ENCODE measurements around the gene PPP2R5C.

The PPP2R5C gene

DNA sequence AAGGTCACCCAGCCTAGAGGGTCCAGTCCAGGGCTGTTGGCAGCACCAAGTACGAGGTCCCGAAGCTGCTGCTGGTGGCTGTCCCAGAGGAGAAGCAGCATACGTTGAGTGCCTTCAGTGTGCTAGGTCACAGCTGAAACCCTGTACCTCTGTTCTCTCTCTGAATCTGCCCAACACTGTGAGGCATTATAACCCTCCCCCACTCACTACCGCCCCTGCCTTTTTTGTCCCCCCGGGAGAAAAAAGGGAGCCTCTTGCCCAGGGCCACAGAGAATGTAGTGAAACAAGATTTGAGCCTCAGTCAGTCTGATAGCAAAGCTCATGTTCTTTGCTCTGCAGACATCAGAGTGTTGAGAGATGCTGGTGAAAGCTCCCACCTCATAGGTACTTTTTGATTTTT lies 53.4 kb downstream of the PPP2R5C start:
- DNase-seq (ENCODE audit: low spot score), result peak; percentile 15

DNA sequence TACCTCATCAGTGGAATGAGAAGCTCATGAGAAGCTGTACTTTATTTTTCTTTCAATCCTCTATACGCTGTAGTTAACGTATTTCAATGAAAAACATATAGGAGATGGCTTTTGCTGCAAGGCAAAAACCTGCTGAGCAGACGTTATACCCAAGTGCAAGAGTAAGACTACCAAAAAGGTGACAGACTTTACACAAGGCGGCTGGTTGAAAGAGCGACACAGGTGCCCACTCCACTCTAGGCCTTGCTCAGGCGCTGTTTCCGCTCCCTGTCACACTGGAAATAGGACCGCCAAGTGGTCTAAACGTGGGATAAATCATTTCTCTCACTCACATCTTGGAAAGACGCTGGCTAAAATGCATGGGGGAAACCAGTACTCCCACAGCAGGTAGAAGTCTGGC lies 54.5 kb downstream of the PPP2R5C start:
- DNase-seq (ENCODE audit: low spot score), result peak; percentile 19

DNA sequence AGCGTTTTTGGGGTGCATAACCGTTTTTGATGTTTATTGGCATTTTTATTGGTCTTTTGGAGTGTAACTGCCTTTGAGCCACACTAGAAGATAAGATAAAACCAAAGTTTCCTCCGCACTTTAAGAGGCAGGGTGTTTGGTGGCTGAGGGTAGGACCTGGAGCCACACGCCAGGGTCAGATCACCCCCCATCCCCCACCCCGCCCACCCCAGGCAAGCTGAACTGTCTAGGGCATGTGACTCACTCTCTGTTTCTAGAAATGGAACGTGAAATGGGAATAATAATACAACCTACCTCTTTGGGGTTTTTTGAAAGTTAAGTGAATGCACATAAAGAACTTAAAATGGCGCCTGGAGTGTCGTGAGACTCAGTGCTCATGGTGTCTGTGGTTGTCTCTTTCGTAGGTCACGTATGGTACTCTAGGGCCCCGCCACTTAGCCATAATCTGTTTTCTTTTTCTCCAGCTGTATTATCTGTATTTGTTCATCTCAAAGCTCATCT lies 56.0 kb downstream of the PPP2R5C start:
- peak; percentile 71 for DNase-seq (ENCODE audit: low spot score)

DNA sequence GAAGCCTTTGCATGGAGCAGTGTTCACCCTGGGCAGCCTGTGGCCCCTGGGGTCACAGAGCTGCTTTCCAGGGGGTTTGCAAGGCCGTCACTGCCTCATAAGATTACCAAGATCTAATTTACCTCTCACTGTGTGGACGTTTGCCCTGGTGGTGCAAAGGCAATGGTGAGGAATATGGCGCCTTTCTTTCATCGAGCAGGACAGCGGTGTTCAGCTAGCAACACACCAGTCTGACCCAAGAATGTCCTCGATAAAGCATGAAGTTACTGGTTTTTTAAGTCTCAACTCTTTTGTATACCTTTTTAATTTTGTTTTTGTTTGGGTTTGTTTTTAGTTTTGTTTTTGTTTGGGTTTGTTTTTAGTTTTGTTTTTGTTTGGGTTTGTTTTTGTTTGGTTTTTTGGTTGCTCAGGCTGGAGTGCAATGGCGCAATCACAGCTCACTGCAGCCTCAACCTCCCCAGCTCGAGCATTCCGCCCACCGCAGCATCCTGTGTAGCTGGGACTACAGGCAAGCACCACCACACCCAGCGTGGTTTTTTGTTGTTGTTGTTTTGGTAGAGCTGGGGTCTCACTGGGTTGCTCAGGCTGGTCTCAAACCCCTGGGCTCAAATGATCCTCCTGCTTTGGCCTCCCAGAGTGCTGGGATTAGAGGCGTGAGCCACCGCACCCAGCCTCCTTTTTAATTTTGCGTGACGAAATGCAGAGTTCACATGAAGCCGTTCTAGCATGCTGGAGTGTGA lies 57.9 kb downstream of the PPP2R5C start:
- DNase-seq (ENCODE audit: low spot score), result peak; percentile 79

DNA sequence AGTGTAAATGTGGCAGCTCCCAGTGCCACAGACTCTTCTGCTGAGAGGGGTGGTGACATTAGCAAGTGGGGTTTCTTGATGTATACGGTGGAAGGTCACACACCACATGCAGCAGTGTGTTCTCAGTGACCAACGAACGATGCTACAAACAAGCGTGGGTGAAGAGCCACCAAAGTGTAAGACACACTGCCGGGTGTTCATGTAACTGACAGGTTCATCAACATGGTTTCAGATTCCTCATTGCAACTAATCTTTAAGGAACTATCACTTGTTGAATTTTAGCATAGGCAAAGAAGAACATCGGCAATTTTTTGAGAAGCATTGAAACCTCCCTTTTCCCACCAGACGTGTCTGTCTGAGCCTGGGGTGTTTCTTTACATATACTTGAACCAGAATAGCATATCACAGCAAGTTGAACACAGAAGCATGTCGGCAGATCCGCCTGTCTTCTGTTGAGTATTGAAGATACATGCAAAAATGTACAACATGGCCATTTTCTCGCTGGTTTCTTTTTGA lies 58.8 kb downstream of the PPP2R5C start:
- peak; percentile 51 for DNase-seq (ENCODE audit: low spot score)

DNA sequence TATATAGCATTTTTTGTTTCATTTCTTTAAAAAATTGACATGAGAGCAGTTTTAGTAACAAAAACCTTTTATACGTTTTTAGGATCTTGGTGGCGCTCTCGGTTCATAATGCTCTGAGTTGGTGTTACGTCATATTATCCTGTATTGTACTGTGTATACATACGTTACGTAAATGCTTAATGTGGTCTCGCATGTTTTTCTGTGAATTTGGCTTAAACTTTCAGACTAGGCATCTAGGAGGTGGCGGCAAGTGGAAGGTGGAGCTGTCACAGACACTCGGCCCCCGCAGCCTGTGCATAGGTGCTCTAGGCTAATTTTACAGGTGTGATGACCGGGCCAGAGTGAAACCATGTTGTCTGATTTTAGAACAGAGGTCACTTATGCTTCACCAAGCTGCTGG lies 60.0 kb downstream of the PPP2R5C start:
- DNase-seq (ENCODE audit: low spot score), result peak; percentile 69

DNA sequence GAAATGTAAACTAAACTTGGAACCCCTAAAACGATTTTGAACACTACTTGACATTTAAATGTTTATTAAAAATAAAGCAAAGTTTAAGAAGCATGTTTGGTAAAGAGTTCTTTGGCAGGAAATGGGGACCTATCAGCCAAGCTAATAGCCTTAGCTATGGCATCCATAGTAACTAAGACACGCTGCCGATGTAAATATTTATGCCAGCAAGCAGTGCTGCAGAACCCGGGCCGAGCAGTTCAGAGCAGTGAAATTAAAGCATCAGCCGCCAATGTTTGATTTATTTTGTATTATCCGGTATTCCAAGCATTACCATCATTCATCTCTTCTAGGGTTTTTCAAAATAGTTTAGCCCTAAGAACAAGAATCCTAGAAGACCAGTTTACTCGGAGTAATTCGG lies 61.6 kb downstream of the PPP2R5C start:
- DNase-seq (ENCODE audit: low spot score), result peak; percentile 50

DNA sequence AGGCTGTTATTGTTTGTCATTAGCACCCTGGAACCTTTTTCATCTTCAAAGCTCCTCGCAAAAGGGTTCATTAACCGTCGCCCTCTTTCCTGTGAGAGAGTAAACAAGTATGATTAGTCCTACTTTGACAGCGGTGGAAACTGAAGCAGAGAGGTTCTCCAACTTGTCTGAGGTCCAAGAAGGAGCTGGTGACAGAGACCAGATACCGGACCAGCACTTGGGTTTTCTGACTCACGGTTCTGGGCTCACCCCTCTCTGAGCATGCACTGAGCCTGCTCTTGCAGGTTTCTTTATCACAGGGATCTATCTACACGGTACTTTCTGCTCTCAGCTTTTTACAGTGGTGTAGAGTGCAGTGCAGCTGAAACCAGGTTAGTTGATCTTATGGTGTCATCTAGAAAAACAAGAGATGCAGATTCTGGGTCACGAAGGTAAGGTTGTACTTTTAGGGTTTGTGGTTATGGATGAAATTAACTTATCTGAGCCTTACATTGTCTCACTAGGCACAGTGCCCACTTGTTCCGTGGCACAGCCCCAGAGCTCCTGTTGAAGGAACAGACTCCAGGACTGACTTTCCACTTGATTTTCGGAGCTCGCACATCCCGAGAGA lies 62.1 kb downstream of the PPP2R5C start:
- DNase-seq (ENCODE audit: low spot score), result peak; percentile 78

DNA sequence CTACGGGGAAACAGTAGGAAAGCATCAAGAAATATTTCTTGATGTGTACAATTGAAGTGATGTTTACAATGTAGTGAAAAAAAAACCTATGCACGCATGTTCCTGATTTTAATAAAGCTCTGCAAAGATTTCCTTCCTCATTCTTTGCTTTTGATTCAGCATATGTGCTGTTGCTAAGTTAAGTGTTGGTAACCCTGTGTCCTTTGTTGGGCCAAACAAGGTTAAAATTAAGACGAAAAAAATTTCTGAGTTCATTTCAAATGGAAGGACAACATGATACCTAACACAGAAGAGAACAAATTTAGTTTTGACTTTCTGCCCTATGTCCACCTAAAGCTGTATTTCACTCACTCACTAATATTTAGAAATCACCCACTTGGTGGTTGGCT lies 62.8 kb downstream of the PPP2R5C start:
- no peak for DNase-seq (ENCODE audit: low spot score)

DNA sequence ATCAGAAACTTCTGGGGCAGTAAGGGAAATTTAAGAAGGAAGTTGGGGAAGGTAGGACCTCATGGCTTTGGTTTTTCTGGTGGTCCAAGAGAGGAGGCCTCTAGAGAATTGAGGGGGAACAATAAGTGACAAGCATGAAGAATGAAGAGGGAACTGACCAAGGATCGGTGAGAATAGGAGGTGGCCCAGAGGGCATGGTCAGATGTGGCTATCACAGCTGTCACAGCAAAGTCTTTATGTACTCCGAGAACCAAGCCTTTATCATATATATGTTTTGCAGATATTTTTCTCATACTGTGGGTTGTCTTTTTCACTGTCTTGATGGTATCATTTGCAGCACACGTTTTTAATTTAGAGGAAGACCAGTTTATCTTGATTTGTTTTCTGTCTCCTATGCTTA lies 64.3 kb downstream of the PPP2R5C start:
- DNase-seq (ENCODE audit: low spot score), result no peak

DNA sequence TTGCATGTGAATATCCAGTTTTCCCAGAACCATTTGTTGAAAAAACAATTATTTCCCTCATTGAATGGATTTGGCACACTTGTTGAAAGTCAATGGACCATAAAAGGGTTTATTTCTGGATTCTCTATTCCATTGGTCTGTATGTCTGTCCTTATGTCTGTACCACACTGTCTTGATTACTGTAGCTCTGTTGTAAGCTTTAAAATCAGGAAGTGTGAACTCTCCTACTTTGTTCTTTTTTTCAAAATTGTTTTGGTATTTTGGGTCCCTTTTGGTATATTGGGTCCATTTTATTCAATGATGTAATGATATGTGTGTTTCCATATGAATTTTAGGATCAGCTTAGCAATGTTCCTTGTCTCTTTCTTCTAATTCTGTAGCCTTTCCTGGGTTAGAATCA lies 64.8 kb downstream of the PPP2R5C start:
- no peak for DNase-seq (ENCODE audit: low spot score)

DNA sequence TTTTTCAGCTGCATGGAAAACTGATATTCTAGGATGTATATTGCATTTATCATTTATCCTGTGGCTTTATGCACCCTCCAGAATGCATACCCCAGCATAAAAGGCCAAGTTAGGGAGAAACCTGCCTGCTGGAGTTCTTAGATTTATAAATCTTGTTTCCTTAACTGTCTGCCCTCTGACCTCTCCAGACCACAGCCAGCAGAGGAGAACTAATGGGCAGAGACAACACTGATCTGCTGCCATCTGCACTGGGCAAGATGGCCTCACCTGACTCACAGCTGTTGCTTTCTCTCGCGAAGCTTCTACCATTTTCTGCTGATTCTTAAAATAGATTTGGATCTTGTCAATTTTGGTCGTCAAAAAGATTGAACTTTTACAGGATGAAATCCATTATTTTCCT lies 65.8 kb downstream of the PPP2R5C start:
- DNase-seq (ENCODE audit: low spot score), result no peak

DNA sequence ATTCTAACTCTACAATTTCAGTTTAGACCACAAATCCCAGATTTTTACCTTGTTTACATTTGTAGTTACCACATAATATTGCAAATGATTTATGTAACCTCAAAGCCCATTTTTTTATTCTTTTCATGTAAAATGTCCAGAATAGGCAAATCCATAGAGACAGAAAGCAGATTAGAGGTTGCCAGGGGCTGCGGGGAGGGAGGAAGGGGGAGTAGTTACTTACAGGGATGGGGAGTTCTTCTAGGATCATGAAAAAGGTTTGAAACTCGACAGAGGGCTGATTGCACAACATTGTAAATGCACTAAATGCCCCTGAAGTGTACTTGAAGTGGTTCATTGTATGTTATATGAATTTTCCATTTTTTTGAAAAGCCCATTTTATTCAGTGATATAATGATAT lies 66.5 kb downstream of the PPP2R5C start:
- DNase-seq (ENCODE audit: low spot score), result no peak

DNA sequence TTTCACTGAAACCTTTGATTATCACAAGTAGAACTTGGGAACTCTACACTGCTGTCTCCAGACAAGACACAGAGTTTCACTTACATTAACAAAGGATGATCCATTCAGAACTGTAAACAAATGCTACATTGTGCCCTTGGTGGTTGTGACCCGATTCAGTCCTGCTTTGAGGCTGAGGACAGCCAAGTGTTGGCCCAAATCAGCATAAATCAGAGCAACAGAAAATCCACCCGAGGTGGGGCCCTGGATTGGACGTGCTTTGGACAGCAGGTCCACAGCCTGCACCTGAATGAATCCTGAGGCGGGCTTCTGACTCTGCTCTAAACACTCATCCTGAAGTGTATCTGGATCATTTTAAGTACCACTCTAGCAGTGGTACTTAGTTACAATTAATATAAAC lies 68.8 kb downstream of the PPP2R5C start:
- DNase-seq (ENCODE audit: low spot score), result no peak

DNA sequence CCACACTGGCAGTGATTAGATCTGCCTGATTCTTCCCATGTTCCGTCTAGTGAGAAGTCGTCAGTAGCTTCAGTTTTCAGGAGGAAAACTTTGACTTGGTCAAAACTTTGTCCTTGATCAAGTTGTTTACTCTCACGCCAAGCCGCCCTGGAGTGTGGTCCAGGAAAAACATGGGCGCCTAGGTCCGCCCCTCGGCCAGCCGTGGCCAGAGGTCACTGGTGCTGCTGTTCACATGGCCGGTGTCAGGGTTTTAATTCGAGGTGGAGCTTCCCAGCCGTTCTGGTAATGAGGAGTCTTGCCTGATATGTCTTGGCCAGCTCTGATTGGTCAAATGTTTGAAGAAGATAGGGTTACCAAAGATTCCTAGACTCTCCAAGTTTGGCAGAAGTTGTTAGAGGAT lies 71.5 kb downstream of the PPP2R5C start:
- DNase-seq (ENCODE audit: low spot score), result no peak

DNA sequence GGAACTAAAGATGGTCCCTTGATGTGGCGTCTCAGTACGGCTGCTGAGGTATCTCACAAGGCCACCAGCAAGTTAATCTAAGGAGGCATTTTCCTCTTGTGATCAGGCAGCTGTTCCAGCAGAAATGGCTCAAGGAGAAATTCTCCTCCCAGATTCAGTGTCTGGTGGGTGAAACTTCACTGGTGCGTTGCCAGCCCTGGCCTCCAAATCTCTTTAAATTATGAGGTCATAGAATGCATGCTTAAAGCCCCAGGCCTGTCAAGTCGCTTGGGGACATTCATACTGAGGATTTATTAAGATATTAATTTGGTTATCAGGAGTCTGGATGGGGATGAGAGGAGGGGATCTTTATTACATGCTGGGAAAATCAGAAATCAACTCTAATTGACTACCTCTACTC lies 72.9 kb downstream of the PPP2R5C start:
- no peak for DNase-seq (ENCODE audit: low spot score)

DNA sequence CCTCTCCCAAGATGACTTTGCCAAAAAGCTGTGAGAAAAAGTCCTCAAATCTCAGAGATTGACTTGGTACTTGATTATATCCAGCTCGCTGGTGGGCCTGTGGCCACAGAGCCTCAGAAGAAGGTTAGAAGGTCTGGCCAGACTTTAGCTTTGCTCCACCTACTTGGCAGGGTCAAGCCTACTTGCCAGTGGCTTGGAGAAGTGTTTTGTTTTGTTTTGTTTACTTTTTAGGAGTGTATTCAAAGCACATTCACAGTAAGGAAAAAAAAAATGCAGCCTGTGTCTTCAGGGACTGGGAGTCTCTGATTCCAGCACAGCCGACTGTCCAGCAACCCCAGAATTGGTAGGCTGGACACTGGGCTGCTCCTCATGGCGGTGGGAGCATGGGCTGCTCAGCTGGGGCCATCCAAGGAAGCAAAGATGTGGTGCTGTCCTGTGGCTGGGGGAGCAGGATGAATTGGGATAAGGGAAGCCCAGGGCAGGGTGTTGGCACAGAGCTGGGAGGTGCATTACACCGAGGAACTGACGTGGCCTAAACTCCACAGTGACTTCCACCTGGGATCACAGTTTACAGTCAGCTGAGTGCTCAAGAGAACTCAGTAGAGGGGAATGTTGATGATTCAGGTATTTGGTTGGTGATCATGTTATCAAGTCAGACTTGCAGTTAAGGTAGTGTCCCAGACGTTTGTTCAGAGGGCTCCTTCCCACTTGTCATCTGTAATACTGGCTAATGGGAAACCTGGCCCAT lies 73.5 kb downstream of the PPP2R5C start:
- no peak for DNase-seq (ENCODE audit: low spot score)

DNA sequence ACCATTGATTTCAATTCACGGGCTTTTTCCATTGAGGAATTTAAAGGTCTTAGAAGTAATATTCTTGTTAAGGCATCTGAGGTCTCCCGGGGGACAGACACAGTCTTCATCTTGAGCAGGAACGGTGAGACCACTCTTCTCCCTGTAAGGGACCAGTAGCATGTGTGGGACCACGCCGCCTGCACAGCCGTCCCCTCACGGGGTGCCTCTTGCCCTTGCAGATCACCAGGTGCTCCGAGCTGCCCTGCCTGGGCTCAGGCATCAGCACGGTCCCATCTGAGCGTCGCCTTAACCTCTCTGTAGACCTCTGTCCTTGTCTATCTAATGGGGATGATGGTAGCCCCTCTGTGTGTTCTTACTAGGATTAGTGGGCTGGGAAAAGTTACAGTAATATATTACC lies 74.1 kb downstream of the PPP2R5C start:
- DNase-seq (ENCODE audit: low spot score), result no peak

DNA sequence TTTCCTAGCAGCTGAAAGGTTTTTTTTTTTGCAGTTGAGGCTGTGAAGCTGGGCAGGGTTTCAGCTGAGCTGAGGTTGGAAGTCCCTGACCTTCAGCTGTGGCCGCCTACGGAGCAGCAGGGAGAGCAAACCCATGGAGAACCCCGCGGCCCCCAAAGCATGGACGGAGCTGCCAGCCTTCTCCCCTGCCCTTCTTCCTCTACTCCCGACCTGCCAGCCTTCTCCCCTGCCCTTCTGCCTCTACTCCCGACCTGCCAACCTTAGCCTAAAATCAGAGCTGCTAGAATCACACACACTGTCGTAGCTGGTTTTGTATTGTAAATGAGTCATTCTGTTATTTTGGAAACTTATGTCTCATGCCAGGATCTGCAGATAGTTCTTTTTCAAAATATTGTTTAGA lies 74.6 kb downstream of the PPP2R5C start:
- no peak for DNase-seq (ENCODE audit: low spot score)

DNA sequence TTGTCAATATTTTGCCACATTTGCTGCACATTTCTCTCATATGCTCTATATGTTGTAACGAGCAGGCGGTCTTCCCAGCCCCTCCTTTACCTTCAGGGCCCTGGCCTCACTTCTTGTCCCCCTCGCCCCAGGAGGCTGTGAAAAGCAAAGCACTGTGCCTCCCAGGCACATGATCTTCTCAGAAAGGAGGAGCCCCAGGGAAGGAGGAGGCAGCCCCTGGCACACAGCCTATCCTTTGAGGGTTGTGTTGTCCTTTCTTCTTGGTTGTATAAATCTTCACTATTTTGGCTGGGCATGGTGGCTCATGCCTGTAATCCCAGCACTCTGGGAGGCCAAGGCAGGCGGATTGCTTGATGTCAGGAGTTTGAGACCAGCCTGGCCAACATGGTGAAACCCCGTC lies 77.0 kb downstream of the PPP2R5C start:
- DNase-seq (ENCODE audit: low spot score), result no peak

DNA sequence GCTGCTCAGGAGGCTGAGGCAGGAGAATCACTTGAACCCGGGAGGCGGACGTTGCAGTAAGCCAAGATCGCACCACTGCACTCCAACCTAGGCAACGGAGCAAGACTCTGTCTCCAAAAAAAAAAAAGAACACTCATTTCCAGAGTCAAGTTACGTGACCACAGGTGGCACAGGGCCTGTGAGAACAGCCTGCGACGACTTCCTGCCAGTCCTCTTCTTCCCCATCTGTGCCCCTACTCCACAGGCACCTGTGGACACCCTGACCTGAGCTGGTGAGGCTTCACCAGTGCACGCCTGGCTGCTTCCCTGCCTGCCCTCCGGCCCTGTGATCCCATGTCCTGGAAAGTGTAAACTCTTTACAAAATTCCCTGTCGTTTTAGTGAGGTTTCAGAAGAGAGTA lies 77.7 kb downstream of the PPP2R5C start:
- DNase-seq (ENCODE audit: low spot score), result peak; percentile 36

DNA sequence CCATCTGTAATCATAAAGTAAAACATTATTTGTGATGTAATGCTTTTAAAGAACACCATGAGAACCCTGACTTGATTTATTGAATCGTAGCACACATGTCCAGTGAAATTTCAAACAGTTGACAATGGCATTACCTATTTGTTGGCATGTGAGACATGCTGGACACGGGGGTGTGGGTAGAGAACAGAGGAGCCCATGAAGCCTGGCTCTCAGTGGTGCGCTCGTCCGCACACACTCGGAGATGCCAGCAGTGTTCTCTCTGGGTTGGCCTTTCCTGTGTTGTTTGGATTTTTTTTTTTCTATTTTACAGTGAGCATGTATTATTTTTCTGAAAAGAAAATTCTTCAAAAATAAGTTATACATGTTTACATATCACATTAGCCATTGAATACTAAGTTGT lies 78.2 kb downstream of the PPP2R5C start:
- DNase-seq (ENCODE audit: low spot score), result no peak
